MM.1S (cell line): ENCODE measurements around the gene CHEK1.

Experiments
- EZH2 ChIP-seq: fragments of 300-600 bp; sonication (generic); optimal IDR thresholded peaks from 2 replicates; pipeline ENCODE3; 2017; ENCODE audit warnings: low read depth, mild to moderate bottlenecking, antibody characterized with exemption, low read length, mixed read lengths
- EZH2phosphoT487 ChIP-seq: fragments of 300-600 bp; sonication (generic); IDR thresholded peaks from 2 replicates; pipeline ENCODE4 v1.6.1; 2018; ENCODE audit warnings: antibody characterized with exemption, low read length
- TF ChIP-seq, protein P1 (sequence below): fragments of 300-600 bp; sonication (generic); IDR thresholded peaks from 2 replicates; pipeline ENCODE4 v1.5.1; 2016; ENCODE audit warnings: antibody characterized with exemption, low read length, mixed read lengths

DNA sequence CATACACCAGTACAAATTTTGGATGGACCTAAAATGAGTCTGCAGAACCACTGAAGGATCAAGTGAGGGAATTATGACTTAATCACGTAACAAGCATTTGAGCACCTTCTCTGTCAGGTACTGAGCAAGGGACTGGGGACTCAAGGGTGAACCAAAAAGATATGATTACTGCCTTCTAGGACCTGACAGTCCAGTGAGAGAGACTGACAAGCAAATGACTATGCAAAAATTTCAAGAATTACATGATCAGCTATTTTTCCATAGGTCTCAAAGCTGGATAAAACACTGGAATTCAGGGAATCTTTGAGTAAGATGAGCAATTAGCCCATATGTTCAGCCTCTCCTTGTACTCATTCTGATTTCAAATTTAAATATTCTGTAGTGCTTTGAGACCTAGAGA, 37.5 kb upstream of the CHEK1 start:
- TF ChIP-seq, protein P1, sequence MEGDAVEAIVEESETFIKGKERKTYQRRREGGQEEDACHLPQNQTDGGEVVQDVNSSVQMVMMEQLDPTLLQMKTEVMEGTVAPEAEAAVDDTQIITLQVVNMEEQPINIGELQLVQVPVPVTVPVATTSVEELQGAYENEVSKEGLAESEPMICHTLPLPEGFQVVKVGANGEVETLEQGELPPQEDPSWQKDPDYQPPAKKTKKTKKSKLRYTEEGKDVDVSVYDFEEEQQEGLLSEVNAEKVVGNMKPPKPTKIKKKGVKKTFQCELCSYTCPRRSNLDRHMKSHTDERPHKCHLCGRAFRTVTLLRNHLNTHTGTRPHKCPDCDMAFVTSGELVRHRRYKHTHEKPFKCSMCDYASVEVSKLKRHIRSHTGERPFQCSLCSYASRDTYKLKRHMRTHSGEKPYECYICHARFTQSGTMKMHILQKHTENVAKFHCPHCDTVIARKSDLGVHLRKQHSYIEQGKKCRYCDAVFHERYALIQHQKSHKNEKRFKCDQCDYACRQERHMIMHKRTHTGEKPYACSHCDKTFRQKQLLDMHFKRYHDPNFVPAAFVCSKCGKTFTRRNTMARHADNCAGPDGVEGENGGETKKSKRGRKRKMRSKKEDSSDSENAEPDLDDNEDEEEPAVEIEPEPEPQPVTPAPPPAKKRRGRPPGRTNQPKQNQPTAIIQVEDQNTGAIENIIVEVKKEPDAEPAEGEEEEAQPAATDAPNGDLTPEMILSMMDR: no peak
- TF ChIP-seq EZH2 (no peak), EZH2phosphoT487 (no peak)
